ENCODE results near the gene EPB42.
"Not testable (repeated sequence)": the region's sequence is repeated elsewhere in the genome, so short reads cannot be mapped to it uniquely, and the experiment has no call there.

The EPB42 gene

GRCh38 chr15:43189296-43189695 is 31.5 kb downstream of the EPB42 start:
- in situ Hi-C loops (cut with MboI; ENCODE audit: low sequenced_read_pairs), result loop anchor here (25.0 kb wide), 1 partner anchor 477 kb away; no protein-coding TSS in a partner anchor

- in situ Hi-C loops (cut with MboI; ENCODE audit: low sequenced_read_pairs), result loop anchor here (25.0 kb wide), 1 partner anchor 475 kb away; no protein-coding TSS in a partner anchor
Observed at GRCh38 chr15:43187544-43188155, 33.2 kb downstream of the EPB42 start.

GRCh38 chr15:43186003-43186353 is 34.8 kb downstream of the EPB42 start:
- in situ Hi-C loops (cut with MboI; ENCODE audit: low sequenced_read_pairs), result loop anchor here (25.0 kb wide), 1 partner anchor 474 kb away; no protein-coding TSS in a partner anchor

- in situ Hi-C loops (cut with MboI; ENCODE audit: low sequenced_read_pairs), result loop anchor here (25.0 kb wide), 1 partner anchor 473 kb away; no protein-coding TSS in a partner anchor
Observed at GRCh38 chr15:43185157-43186002, 35.4 kb downstream of the EPB42 start, which contains the start of gene CCNDBP1. Gene CCNDBP1 (plus strand): TSS chr15:43185403. CDS start chr15:43185499, 96 bp downstream.

- in situ Hi-C loops (cut with MboI; ENCODE audit: low sequenced_read_pairs), result loop anchor here (25.0 kb wide), 1 partner anchor 472 kb away; no protein-coding TSS in a partner anchor
Observed at GRCh38 chr15:43184407-43185124, 36.3 kb downstream of the EPB42 start.

- in situ Hi-C loops (cut with MboI; ENCODE audit: low sequenced_read_pairs), result loop anchor here (25.0 kb wide), 1 partner anchor 471 kb away; no protein-coding TSS in a partner anchor
Observed at GRCh38 chr15:43183270-43183669, 37.5 kb downstream of the EPB42 start.

GRCh38 chr15:43177147-43177546 is 43.7 kb downstream of the EPB42 start:
- in situ Hi-C loops (cut with MboI; ENCODE audit: low sequenced_read_pairs), result loop anchor here (25.0 kb wide), 1 partner anchor 465 kb away; no protein-coding TSS in a partner anchor

GRCh38 chr15:43175656-43176309 is 45.0 kb downstream of the EPB42 start:
- in situ Hi-C loops (cut with MboI; ENCODE audit: low sequenced_read_pairs), result loop anchor here (25.0 kb wide), 1 partner anchor 463 kb away; no protein-coding TSS in a partner anchor

- in situ Hi-C loops (cut with MboI; ENCODE audit: low sequenced_read_pairs), result no loop called here
Observed at GRCh38 chr15:43169888-43170287, 50.9 kb downstream of the EPB42 start.

GRCh38 chr15:43168192-43169107 is 52.4 kb downstream of the EPB42 start:
- in situ Hi-C loops (cut with MboI; ENCODE audit: low sequenced_read_pairs), result no loop called here

GRCh38 chr15:43167261-43167660 is 53.6 kb downstream of the EPB42 start:
- in situ Hi-C loops (cut with MboI; ENCODE audit: low sequenced_read_pairs), result not testable (repeated sequence)

GRCh38 chr15:43165801-43166325 is 55.0 kb downstream of the EPB42 start:
- in situ Hi-C loops (cut with MboI; ENCODE audit: low sequenced_read_pairs), result no loop called here

- in situ Hi-C loops (cut with MboI; ENCODE audit: low sequenced_read_pairs), result no loop called here
Observed at GRCh38 chr15:43153269-43153668, 67.5 kb downstream of the EPB42 start.

- in situ Hi-C loops (cut with MboI; ENCODE audit: low sequenced_read_pairs), result no loop called here
Observed at GRCh38 chr15:43151688-43152087, 69.1 kb downstream of the EPB42 start.

- in situ Hi-C loops (cut with MboI; ENCODE audit: low sequenced_read_pairs), result no loop called here
Observed at GRCh38 chr15:43150191-43150929, 70.5 kb downstream of the EPB42 start.
